ENCODE measurements around the gene RADIL. TPM values are rescaled to one million over a fixed set of nuclear protein-coding genes. Genes with fewer than 3 reads are reported as not detected.
A peak's percentile ranks its signal among the peaks of the same experiment; 100 is the strongest.

The RADIL gene
- total and polyA plus RNA-seq, 9 of the 15 experiments (the other 6 are each of a cell fraction or from before 2014, with no cell fraction given) = 0.06 to 8.1 (median 1.9) TPM; not detected in 1

DNA sequence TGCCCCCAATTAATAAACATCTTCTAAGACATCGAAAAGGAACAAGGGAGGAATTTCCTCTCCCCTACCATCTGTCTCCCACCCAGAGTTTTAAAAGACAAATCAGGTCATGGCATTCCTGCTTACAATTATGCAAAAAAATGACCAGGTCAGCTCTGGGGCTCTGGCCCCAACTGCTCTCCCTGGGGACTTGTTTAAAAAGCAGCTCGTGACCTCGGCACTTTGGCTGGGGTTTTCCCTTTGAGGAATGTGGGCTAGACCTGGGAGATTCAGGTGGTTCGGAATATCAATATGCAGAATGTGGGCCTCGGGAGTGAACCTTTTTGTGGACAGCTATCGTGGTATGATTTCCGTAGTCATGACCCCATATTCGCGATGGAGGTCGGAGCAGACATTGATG lies 648 bp upstream of the RADIL start:
- POLR2A ChIA-PET = no interaction called here
- intact Hi-C loops (cut with micrococcal nuclease) = loop anchor here (10.0 kb wide), 2 partner anchors 89 to 269 kb away; no protein-coding TSS in a partner anchor

DNA sequence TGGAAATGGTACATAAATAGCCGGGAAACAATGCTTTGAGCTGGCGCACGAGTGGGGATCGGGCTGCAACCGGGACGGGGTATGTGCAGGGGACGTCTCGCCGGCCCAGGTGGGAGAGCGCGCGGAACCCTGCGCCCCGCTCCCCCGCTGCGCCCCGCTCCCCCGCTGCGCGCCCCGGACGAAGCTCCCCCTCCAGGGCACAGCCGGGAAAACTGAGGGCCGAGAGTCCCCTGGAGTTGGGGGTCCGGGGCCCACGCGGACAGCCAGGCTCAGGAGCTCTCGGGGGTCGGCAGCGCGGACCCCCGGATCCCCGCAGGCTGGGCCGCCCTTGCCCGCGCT lies 514 bp downstream of the RADIL start:
- no peaks in the 10 kb centered on the region; the same call in 1 of the 2 replicates for H3K9me3 ChIP-seq (replicated peaks; ENCODE audit: control insufficient read depth, insufficient read depth, low read depth, low read length)
- H3K79me2 ChIP-seq (ENCODE audit: control insufficient read depth, insufficient read depth, low read length) = peaks cover 4% of the 10 kb centered on the region; the same call in 2 of the 3 replicates
- H4K20me1 ChIP-seq (replicated peaks; ENCODE audit: control insufficient read depth, insufficient read depth, low read length) = no peaks in the 10 kb centered on the region
- ATAC-seq = peak; percentile 26
- H3K4me1 ChIP-seq (replicated peaks in 1 of 2; ENCODE audit: control insufficient read depth in 2 of 2, insufficient read depth in 2 of 2, low read length in 2 of 2) = peaks cover 9 to 18% of the 10 kb centered on the region in 2 experiments
- peak in 1 of 4 experiments; percentile 24 for DNase-seq (ENCODE audit: extremely low read depth in 1 of 4, low spot score in 3 of 4)
- no peak for FAIRE-seq
- peak overlapping the region; percentile 78 for H3K4me2 ChIP-seq (ENCODE audit: insufficient read depth, low read length)
- no peaks in the 10 kb centered on the region for H3K9me1 ChIP-seq (ENCODE audit: control insufficient read depth, insufficient read depth, low read length)
- peak overlapping the region; percentile 70 for H3K4me3 ChIP-seq
- ChIA-PET POLR2A (interaction anchor here (0.6 to 1.4 kb wide), 5 partner anchors 12 to 122 kb away, joined by 3 to 4 read pairs (median 3); partner anchors contain the start of gene AP5Z1), CTCF (ENCODE audit: low intra/inter-chr PET ratio) (interaction anchor here (1.9 to 3.2 kb wide), 3 partner anchors 33 to 85 kb away, joined by 6 to 13 read pairs (median 11); no protein-coding TSS in a partner anchor)
- H3K27ac ChIP-seq (ENCODE audit: extremely low read depth, low read depth, low read length) = peak overlapping the region; percentile 75
- peak overlapping the region; percentile 71 to 96; a peak in 3 of 4 replicates for H3K9ac ChIP-seq (ENCODE audit: insufficient read depth in 1 of 2, low read depth in 2 of 2, low read length in 2 of 2)
- intact Hi-C loops (cut with micrococcal nuclease) = loop anchor here (1.0 to 10.0 kb wide), 4 partner anchors 34 to 268 kb away; no protein-coding TSS in a partner anchor
- BruUV-seq (replicated peaks) = no TSS peak
- in situ Hi-C loops (cut with MboI) = no loop called here
- no peaks in the 10 kb centered on the region for H3K27me3 ChIP-seq (ENCODE audit: control insufficient read depth in 2 of 2, insufficient read depth in 2 of 2, low read length in 2 of 2)
- TF ChIP-seq, protein P1, sequence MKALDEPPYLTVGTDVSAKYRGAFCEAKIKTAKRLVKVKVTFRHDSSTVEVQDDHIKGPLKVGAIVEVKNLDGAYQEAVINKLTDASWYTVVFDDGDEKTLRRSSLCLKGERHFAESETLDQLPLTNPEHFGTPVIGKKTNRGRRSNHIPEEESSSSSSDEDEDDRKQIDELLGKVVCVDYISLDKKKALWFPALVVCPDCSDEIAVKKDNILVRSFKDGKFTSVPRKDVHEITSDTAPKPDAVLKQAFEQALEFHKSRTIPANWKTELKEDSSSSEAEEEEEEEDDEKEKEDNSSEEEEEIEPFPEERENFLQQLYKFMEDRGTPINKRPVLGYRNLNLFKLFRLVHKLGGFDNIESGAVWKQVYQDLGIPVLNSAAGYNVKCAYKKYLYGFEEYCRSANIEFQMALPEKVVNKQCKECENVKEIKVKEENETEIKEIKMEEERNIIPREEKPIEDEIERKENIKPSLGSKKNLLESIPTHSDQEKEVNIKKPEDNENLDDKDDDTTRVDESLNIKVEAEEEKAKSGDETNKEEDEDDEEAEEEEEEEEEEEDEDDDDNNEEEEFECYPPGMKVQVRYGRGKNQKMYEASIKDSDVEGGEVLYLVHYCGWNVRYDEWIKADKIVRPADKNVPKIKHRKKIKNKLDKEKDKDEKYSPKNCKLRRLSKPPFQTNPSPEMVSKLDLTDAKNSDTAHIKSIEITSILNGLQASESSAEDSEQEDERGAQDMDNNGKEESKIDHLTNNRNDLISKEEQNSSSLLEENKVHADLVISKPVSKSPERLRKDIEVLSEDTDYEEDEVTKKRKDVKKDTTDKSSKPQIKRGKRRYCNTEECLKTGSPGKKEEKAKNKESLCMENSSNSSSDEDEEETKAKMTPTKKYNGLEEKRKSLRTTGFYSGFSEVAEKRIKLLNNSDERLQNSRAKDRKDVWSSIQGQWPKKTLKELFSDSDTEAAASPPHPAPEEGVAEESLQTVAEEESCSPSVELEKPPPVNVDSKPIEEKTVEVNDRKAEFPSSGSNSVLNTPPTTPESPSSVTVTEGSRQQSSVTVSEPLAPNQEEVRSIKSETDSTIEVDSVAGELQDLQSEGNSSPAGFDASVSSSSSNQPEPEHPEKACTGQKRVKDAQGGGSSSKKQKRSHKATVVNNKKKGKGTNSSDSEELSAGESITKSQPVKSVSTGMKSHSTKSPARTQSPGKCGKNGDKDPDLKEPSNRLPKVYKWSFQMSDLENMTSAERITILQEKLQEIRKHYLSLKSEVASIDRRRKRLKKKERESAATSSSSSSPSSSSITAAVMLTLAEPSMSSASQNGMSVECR (CRISPR knock-in tag; IDR thresholded peaks at IDR 0.05) = 0 out of 2 replicates have a peak, but pooled peaks have one; percentile 8
- TF ChIP-seq TGIF2 (CRISPR knock-in tag; IDR thresholded peaks at IDR 0.05) (0 out of 2 replicates have a peak, but pooled peaks have one; percentile 40), MBD2 (IDR thresholded peaks at IDR 0.05; ENCODE audit: borderline replicate concordance, low read depth) (no peak), GABPB1 (CRISPR knock-in tag; IDR thresholded peaks at IDR 0.05) (0 out of 2 replicates have a peak, but pooled peaks have one; percentile 32)
- 2% methylated on average over 18 of the region's 36 CpGs for WGBS (ENCODE audit: insufficient coverage, low coverage, missing lambda C conversion rate)
- H3K36me3 ChIP-seq (ENCODE audit: control insufficient read depth, insufficient read depth, low read length) = no peaks in the 10 kb centered on the region
- peak overlapping the region; percentile 87 for H2AFZ ChIP-seq (ENCODE audit: low read depth, low read length)

More for the DNA sequence above, 648 bp upstream of the RADIL start:
- Histone ChIP-seq H3K4me2 (ENCODE audit: insufficient read depth, low read length) (no peak overlapping the region), H4K20me1 (replicated peaks; ENCODE audit: control insufficient read depth, insufficient read depth, low read length) (no peaks in the 10 kb centered on the region), H3K79me2 (ENCODE audit: control insufficient read depth, insufficient read depth, low read length) (peaks cover 4% of the 10 kb centered on the region; the same call in 2 of the 3 replicates), H3K36me3 (ENCODE audit: control insufficient read depth, insufficient read depth, low read length) (no peaks in the 10 kb centered on the region), H3K27me3 (ENCODE audit: control insufficient read depth in 2 of 2, insufficient read depth in 2 of 2, low read length in 2 of 2) (peaks cover 0 to 6% of the 10 kb centered on the region in 2 experiments; a peak in 1 of 5 replicates), H2AFZ (ENCODE audit: low read depth, low read length) (0 out of 2 replicates have a peak overlapping the region, but pooled peaks have one; percentile 14), H3K9me1 (ENCODE audit: control insufficient read depth, insufficient read depth, low read length) (no peaks in the 10 kb centered on the region), H3K4me1 (replicated peaks in 1 of 2; ENCODE audit: control insufficient read depth in 2 of 2, insufficient read depth in 2 of 2, low read length in 2 of 2) (peaks cover 9 to 18% of the 10 kb centered on the region in 2 experiments), H3K4me3 (no peak overlapping the region), H3K27ac (ENCODE audit: extremely low read depth, low read depth, low read length) (no peak overlapping the region), H3K9me3 (replicated peaks; ENCODE audit: control insufficient read depth, insufficient read depth, low read depth, low read length) (no peaks in the 10 kb centered on the region; the same call in 1 of the 2 replicates), H3K9ac (ENCODE audit: insufficient read depth in 1 of 2, low read depth in 2 of 2, low read length in 2 of 2) (no peak overlapping the region)
- TF ChIP-seq, protein P2, sequence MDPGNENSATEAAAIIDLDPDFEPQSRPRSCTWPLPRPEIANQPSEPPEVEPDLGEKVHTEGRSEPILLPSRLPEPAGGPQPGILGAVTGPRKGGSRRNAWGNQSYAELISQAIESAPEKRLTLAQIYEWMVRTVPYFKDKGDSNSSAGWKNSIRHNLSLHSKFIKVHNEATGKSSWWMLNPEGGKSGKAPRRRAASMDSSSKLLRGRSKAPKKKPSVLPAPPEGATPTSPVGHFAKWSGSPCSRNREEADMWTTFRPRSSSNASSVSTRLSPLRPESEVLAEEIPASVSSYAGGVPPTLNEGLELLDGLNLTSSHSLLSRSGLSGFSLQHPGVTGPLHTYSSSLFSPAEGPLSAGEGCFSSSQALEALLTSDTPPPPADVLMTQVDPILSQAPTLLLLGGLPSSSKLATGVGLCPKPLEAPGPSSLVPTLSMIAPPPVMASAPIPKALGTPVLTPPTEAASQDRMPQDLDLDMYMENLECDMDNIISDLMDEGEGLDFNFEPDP (CRISPR knock-in tag; IDR thresholded peaks at IDR 0.05) = no peak
- in situ Hi-C loops (cut with MboI) = no loop called here
- 38% methylated on average over 10 of the region's 10 CpGs for WGBS (ENCODE audit: insufficient coverage, low coverage, missing lambda C conversion rate)
- DNase-seq (ENCODE audit: extremely low read depth in 1 of 4, low spot score in 3 of 4) = no peak
- CTCF ChIA-PET (ENCODE audit: low intra/inter-chr PET ratio) = interaction anchor here (0.7 to 3.2 kb wide), 4 partner anchors 34 to 86 kb away, joined by 4 to 13 read pairs (median 8); no protein-coding TSS in a partner anchor
- BruUV-seq (replicated peaks) = no TSS peak
- ATAC-seq = no peak
- no peak for FAIRE-seq
